Measurements from ENCODE around the gene STX11. TPM values are rescaled to one million over a fixed set of nuclear protein-coding genes. Genes with fewer than 3 reads are reported as not detected.

Gene STX11
- total RNA-seq, 1 experiment from 2014 or later: 0.69 TPM

- no TSS peak for BruUV-seq (replicated peaks)
- POLR2A ChIA-PET: no interaction called here
- RAD21 ChIA-PET (ENCODE audit: low non-redundant PET in 1 of 2, low total read pairs in 2 of 2, uncharacterized antibody in 2 of 2, unreplicated experiment in 2 of 2): no interaction called here
- no peaks in the 10 kb centered on the region for H4K20me1 ChIP-seq (ENCODE audit: insufficient read depth)
- no peaks in the 10 kb centered on the region for H3K27me3 ChIP-seq (ENCODE audit: insufficient read depth, low read length)
- no peaks in the 10 kb centered on the region for H3K9me2 ChIP-seq (ENCODE audit: insufficient read depth)
- H3K27ac ChIP-seq (ENCODE audit: low read depth, low read length): no peak overlapping the region
- no peak for ATAC-seq
- no peak overlapping the region for H3K4me2 ChIP-seq (ENCODE audit: low read length)
- intact Hi-C loops (cut with micrococcal nuclease): no loop called here
- CTCF ChIA-PET: no interaction called here
- H3K9ac ChIP-seq (ENCODE audit: low read length): no peak overlapping the region
- TF ChIP-seq POLR2AphosphoS5 (IDR thresholded peaks at IDR 0.05; ENCODE audit: low read depth, low read length) (no peak), YY1 (IDR thresholded peaks at IDR 0.05; ENCODE audit: extremely low read depth, insufficient replicate concordance, low read depth, low read length) (no peak), SP1 (IDR thresholded peaks at IDR 0.05; ENCODE audit: low read depth) (no peak), FOSL1 (IDR thresholded peaks at IDR 0.05; ENCODE audit: low read depth) (no peak), JUND (IDR thresholded peaks at IDR 0.05) (no peak), SRF (IDR thresholded peaks at IDR 0.05; ENCODE audit: low read depth) (no peak), ATF3 (IDR thresholded peaks at IDR 0.05) (no peak), CTCF (IDR thresholded peaks at IDR 0.05 in 2 of 3, conservative IDR thresholded peaks at IDR 0.05 in 1 of 3; ENCODE audit: borderline replicate concordance in 1 of 3, insufficient read depth in 1 of 3, low read depth in 2 of 3, low read length in 2 of 3) (no peak), ZFX (IDR thresholded peaks at IDR 0.05) (no peak)
- no peaks in the 10 kb centered on the region for H3K9me3 ChIP-seq (ENCODE audit: control insufficient read depth in 1 of 2, insufficient read depth in 1 of 2, low read depth in 1 of 2, low read length in 2 of 2)
- H3K4me3 ChIP-seq (replicated peaks in 1 of 2; ENCODE audit: low read depth in 1 of 2, low read length in 2 of 2): no peak overlapping the region
- H3K36me3 ChIP-seq (ENCODE audit: control insufficient read depth in 1 of 2, insufficient read depth in 2 of 2, low read length in 2 of 2): no peaks in the 10 kb centered on the region
- DNase-seq (ENCODE audit: low read depth, low spot score): no peak
- no peak overlapping the region for H2AFZ ChIP-seq (ENCODE audit: low read depth, low read length, poor library complexity, severe bottlenecking)
- H3K4me1 ChIP-seq (ENCODE audit: control insufficient read depth in 1 of 2, insufficient read depth in 2 of 2, low read length in 2 of 2): no peaks in the 10 kb centered on the region
- no peaks in the 10 kb centered on the region for H3K79me2 ChIP-seq (ENCODE audit: insufficient read depth, low read length)
These were observed 9.4 kb upstream of the STX11 start for GRCh38 chr6:144140867-144141266.

- H3K27me3 ChIP-seq (ENCODE audit: insufficient read depth, low read length): no peaks in the 10 kb centered on the region
- DNase-seq (ENCODE audit: low read depth, low spot score) (no peak), ATAC-seq (no peak)
- no peaks in the 10 kb centered on the region for H3K9me3 ChIP-seq (ENCODE audit: control insufficient read depth in 1 of 2, insufficient read depth in 1 of 2, low read depth in 1 of 2, low read length in 2 of 2)
- H3K27ac ChIP-seq (ENCODE audit: low read depth, low read length): no peak overlapping the region
- ChIA-PET CTCF (no interaction called here), POLR2A (no interaction called here), RAD21 (ENCODE audit: low non-redundant PET in 1 of 2, low total read pairs in 2 of 2, uncharacterized antibody in 2 of 2, unreplicated experiment in 2 of 2) (no interaction called here)
- H2AFZ ChIP-seq (ENCODE audit: low read depth, low read length, poor library complexity, severe bottlenecking): no peak overlapping the region
- no peak overlapping the region for H3K4me3 ChIP-seq (replicated peaks in 1 of 2; ENCODE audit: low read depth in 1 of 2, low read length in 2 of 2)
- TF ChIP-seq YY1 (IDR thresholded peaks at IDR 0.05; ENCODE audit: extremely low read depth, insufficient replicate concordance, low read depth, low read length) (no peak), REST (IDR thresholded peaks at IDR 0.05; ENCODE audit: low read depth) (no peak), ELF1 (IDR thresholded peaks at IDR 0.05; ENCODE audit: borderline replicate concordance, low read depth) (no peak), CBX3 (IDR thresholded peaks at IDR 0.05; ENCODE audit: low read depth) (no peak), EGR1 (IDR thresholded peaks at IDR 0.05; ENCODE audit: low read depth) (no peak), RAD21 (IDR thresholded peaks at IDR 0.05; ENCODE audit: low read depth) (no peak)
- H3K4me2 ChIP-seq (ENCODE audit: low read length): no peak overlapping the region
- no peak overlapping the region for H3K9ac ChIP-seq (ENCODE audit: low read length)
- H3K79me2 ChIP-seq (ENCODE audit: insufficient read depth, low read length): no peaks in the 10 kb centered on the region
- H4K20me1 ChIP-seq (ENCODE audit: insufficient read depth): no peaks in the 10 kb centered on the region
- no peaks in the 10 kb centered on the region for H3K9me2 ChIP-seq (ENCODE audit: insufficient read depth)
- intact Hi-C loops (cut with micrococcal nuclease): no loop called here
- no peaks in the 10 kb centered on the region for H3K36me3 ChIP-seq (ENCODE audit: control insufficient read depth in 1 of 2, insufficient read depth in 2 of 2, low read length in 2 of 2)
- H3K4me1 ChIP-seq (ENCODE audit: control insufficient read depth in 1 of 2, insufficient read depth in 2 of 2, low read length in 2 of 2): no peaks in the 10 kb centered on the region
- no TSS peak for BruUV-seq (replicated peaks)
These were observed 8.8 kb upstream of the STX11 start for GRCh38 chr6:144141470-144141869.
